ENCODE data around the gene POLQ.
"Not testable (repeated sequence)": the region's sequence is repeated elsewhere in the genome, so short reads cannot be mapped to it uniquely, and the experiment has no call there.

Gene POLQ

DNA sequence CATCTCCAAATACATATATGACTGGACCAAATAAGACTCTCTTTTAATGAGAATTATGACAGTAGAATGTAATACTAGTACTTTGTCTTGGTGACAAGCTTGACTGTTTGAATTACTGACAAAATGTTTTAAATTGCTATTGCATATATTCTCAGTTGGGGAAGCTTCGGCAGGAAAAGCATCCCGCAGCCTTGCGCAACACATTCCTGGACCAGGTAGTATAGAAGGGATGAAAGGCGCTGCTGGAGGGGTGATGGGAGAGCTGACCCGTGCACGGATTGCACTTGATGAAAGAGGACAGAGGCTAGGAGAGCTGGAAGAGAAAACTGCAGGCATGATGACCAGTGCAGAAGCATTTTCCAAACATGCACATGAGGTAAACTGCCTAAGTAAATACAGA, 127.6 kb downstream of the POLQ start:
- DNase-seq (ENCODE audit: low spot score): no peak

DNA sequence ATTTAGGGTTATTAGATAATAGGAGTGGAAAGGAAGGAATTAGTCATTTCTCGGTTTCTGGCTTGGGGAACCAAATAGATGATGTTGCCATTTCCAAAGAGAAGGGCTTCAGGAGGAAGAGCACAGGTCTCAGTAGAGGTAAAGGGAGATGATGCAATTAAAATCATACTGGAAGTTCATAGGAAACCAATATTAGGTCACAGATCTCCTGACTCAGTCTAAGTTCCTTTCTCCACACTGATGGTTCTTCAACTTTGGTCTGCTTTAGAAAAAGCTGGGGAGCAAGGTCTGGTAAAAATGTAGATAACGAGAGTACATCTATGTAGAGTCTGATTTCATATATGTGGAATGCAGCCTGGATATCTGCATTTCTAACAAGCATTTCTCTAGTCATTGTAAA, 130.9 kb downstream of the POLQ start:
- DNase-seq (ENCODE audit: low spot score): no peak

DNA sequence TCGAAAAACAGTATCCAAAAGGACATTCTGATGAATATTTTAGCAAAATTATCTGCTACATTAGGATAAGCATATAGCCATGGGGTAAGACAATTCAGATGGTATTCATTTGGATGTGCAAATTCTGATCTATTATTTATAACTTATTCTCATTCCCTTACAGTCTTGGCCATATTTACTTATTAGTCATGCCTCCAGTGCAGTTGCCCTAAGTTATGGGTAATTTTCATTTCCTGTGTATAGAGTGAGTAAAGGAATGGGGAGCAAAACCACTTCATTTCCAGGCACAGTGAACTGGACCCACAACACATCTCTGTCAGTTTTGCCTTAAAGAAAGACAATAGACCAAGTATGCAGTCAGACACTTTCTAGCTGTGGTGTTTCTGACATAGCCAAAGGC, 134.3 kb downstream of the POLQ start:
- no peak for DNase-seq (ENCODE audit: low spot score)

DNA sequence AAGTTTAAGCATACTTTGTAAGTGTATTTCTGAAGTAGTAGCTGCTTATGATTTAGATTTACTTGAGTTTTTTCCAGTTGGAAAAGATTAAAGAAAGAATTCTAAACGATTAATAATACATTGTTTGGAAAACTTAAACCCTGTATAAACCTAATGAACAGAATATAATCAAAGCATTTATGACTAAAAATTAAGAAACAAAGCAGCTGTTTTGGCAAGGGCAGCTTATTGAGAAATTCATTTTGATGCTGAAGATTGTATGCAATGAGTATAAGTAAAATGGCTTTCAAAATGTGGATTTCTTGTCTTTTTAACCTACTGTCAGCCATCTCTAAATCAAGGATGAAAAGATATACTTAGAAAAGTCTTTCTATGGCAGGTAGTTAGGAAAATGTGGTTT, 140.2 kb downstream of the POLQ start:
- DNase-seq (ENCODE audit: low spot score): no peak

DNA sequence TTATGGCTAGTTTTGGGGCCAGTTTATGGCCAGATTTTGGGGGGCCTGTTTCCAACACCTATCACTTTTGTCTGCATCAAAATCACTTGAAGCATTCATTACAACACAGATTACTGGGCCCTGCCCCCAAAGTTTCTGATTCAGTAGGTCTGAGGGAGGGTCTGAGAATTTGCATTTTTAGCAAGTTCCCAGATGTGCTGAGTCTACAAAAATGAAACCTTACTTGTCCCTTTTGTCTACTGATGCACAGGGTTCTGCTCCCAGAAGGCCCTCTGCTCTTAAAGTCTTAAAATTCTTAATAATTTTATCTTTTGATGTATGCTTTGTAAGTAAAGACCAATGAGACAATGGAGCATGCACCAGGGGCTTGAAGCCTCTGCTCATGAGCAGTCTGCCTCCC, 146.0 kb downstream of the POLQ start:
- DNase-seq (ENCODE audit: low spot score): no peak

DNA sequence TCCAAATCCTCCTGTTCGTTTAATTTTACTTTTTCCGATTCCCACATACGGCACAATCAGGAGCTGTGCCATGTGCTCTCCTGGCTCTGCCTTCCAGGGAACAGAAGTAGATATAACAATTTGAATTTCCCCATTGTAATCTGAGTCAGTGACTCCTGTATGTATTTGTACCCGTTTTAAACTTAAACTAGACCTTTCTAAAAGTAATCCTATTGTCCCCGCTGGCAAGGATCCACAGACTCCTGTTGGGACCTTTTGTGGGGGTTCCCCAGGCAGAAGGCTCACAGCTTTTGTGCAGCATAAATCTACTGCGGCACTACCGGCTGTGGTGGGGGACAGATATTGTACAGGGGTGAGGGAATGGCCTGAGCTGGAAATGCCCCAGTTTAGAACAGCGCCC, 147.7 kb downstream of the POLQ start:
- DNase-seq (ENCODE audit: low spot score): not testable (repeated sequence)

DNA sequence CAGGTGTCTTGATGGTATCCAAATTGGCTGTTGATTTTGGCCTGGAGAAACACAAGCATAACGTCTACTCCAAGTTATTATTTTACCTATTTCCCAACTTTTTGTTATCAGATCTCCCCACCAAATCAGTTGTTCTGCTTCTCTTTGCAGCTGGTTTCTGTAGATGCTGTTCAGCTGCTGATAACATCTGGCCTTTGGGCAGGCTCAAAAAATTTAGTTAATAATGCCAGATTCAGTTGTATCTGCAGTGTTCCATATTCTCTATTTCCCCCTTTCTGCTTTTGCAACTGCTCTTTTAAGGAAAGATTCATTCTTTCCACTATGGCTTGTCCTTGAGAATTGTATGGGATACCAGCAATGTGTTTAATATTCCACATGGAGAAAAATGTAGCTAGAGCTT, 149.8 kb downstream of the POLQ start:
- DNase-seq (ENCODE audit: low spot score): not testable (repeated sequence)

DNA sequence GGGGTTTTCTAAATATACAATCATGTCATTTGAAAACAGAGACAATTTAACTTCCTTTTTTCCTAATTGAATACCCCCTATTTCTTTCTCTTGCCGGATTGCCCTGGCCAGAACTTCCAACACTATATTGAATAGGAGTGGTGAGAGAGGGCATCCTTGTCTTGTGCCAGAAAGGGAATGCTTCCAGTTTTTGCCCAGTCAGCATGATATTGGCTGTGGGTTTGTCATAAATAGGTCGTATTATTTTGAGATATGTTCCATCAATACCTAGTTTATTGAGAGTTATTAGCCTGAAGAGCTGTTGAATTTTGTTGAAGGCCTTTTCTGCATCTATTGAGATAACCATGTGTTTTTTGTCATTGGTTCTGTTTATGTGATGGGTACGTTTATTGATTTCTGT, 157.5 kb downstream of the POLQ start:
- DNase-seq (ENCODE audit: low spot score): not testable (repeated sequence)
